Fibroblast of lung (primary cell): Measurements from ENCODE around the gene IL21R. TPM values are rescaled to one million over a fixed set of nuclear protein-coding genes. Genes with fewer than 3 reads are reported as not detected.

Experiments used
- DNase-seq, 2 donors: peaks; one replicate each; pipeline versions ENCODE4 v3.0.0 to v3.0.0-alpha.2; 2010; ENCODE audit warnings: low read depth in 2 of 2
- H2AFZ ChIP-seq: 2 replicates; pipeline ENCODE4 v1.5.1; 2012; ENCODE audit warnings: low read length, control low read depth, inconsistent platforms
- H3K27ac ChIP-seq: 2 replicates; pipeline ENCODE4 v1.5.1; 2011; ENCODE audit warnings: low read length, control low read depth; ENCODE audit not compliant: insufficient read depth
- H3K27me3 ChIP-seq: 2 replicates; pipeline ENCODE4 v1.5.1; 2011; ENCODE audit warnings: mild to moderate bottlenecking, low read length; ENCODE audit not compliant: control insufficient read depth, insufficient read depth
- H3K36me3 ChIP-seq: 2 replicates; pipeline ENCODE4 v1.5.1; 2011; ENCODE audit warnings: low read length; ENCODE audit not compliant: control insufficient read depth, insufficient read depth
- H3K4me1 ChIP-seq: 2 replicates; pipeline ENCODE4 v1.5.1; 2011; ENCODE audit warnings: low read length; ENCODE audit not compliant: control insufficient read depth, insufficient read depth; ENCODE audit errors: extremely low read depth
- H3K4me2 ChIP-seq: 2 replicates; pipeline ENCODE4 v1.5.1; 2011; ENCODE audit warnings: low read length, control low read depth; ENCODE audit not compliant: insufficient read depth; ENCODE audit errors: extremely low read depth
- H3K4me3 ChIP-seq, 4 experiments: fragments of 200-600 bp in 1 of 4; sonication (generic) in 1 of 4; replicated peaks in 1 of 4; 2 replicates each; pipeline ENCODE4 v1.5.1; 2011 to 2016; ENCODE audit warnings: low read length in 4 of 4, low read depth in 3 of 4, mild to moderate bottlenecking in 3 of 4, control low read depth in 2 of 4, inconsistent platforms in 1 of 4, mixed read lengths in 1 of 4; ENCODE audit not compliant: insufficient read depth in 1 of 4; ENCODE audit errors: control extremely low read depth in 1 of 4
- H3K79me2 ChIP-seq: 2 replicates; pipeline ENCODE4 v1.5.1; 2012; ENCODE audit warnings: mild to moderate bottlenecking, low read length, inconsistent platforms; ENCODE audit not compliant: control insufficient read depth, insufficient read depth
- H3K9ac ChIP-seq: 2 replicates; pipeline ENCODE4 v1.5.1; 2011; ENCODE audit warnings: mild to moderate bottlenecking, low read length, control low read depth; ENCODE audit not compliant: insufficient read depth
- H3K9me3 ChIP-seq: 2 replicates; pipeline ENCODE4 v1.5.1; 2012; ENCODE audit warnings: low read depth, low read length; ENCODE audit not compliant: control insufficient read depth, insufficient read depth
- H4K20me1 ChIP-seq: 2 replicates; pipeline ENCODE4 v1.5.1; 2011; ENCODE audit warnings: low read length; ENCODE audit not compliant: control insufficient read depth, insufficient read depth; ENCODE audit errors: extremely low read depth
- EZH2 ChIP-seq: IDR thresholded peaks from 2 replicates; pipeline ENCODE4 v1.5.1; 2012; ENCODE audit warnings: low read length, control low read depth, mild to moderate bottlenecking; ENCODE audit errors: missing control alignments
- polyA plus RNA-seq, 2 donors: library from polyadenylated mRNA; depleted of rRNA in 1 of 2; stranded (reverse) in 1 of 2; unstranded in 1 of 2; fragments of >200 nt; gene quantifications; 2 replicates each; pipeline ENCODE4 v1.2.1, GENCODE V29; 2011 to 2012; ENCODE audit warnings: missing spikeins in 1 of 2
- total RNA-seq: library from RNA; depleted of rRNA; stranded (reverse); fragments of >200 nt; gene quantifications from 2 replicates; pipeline ENCODE4 v1.2.1, GENCODE V29; 2014
- TF ChIP-seq, protein P1 (sequence below), 2 donors: IDR thresholded peaks in 1 of 2; conservative IDR thresholded peaks in 1 of 2; 1 replicate in 1 of 2; 2 replicates in 1 of 2; pipeline ENCODE4 v1.5.1; 2011 to 2012; ENCODE audit warnings: low read length in 2 of 2, control low read depth in 1 of 2, inconsistent platforms in 1 of 2, low read depth in 1 of 2, mild to moderate bottlenecking in 1 of 2

The IL21R gene
- total and polyA plus RNA-seq, 2 donors (not counting 1 experiment from before 2014, with no cell fraction given) = 0.95 to 7.4 TPM

- Histone ChIP-seq H4K20me1 (no peaks in the 10 kb centered on the region), H2AFZ (no peak overlapping the region), H3K9me3 (no peaks in the 10 kb centered on the region), H3K36me3 (peaks cover 31% of the 10 kb centered on the region), H3K27me3 (no peaks in the 10 kb centered on the region), H3K4me2 (no peak overlapping the region), H3K27ac (no peak overlapping the region), H3K79me2 (no peaks in the 10 kb centered on the region), H3K4me1 (peaks cover 2% of the 10 kb centered on the region), H3K9ac (no peak overlapping the region), H3K4me3 (no peak overlapping the region)
- no peak for DNase-seq
- TF ChIP-seq EZH2 = no peak
- TF ChIP-seq, protein P1, sequence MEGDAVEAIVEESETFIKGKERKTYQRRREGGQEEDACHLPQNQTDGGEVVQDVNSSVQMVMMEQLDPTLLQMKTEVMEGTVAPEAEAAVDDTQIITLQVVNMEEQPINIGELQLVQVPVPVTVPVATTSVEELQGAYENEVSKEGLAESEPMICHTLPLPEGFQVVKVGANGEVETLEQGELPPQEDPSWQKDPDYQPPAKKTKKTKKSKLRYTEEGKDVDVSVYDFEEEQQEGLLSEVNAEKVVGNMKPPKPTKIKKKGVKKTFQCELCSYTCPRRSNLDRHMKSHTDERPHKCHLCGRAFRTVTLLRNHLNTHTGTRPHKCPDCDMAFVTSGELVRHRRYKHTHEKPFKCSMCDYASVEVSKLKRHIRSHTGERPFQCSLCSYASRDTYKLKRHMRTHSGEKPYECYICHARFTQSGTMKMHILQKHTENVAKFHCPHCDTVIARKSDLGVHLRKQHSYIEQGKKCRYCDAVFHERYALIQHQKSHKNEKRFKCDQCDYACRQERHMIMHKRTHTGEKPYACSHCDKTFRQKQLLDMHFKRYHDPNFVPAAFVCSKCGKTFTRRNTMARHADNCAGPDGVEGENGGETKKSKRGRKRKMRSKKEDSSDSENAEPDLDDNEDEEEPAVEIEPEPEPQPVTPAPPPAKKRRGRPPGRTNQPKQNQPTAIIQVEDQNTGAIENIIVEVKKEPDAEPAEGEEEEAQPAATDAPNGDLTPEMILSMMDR (conservative IDR thresholded peaks at IDR 0.05 in 1 of 2, IDR thresholded peaks at IDR 0.05 in 1 of 2; ENCODE audit: low read depth in 1 of 2, low read length in 2 of 2) = no peak
These were observed 97.1 kb downstream of the IL21R start for GRCh38 chr16:27498916-27499658.

- H3K9ac ChIP-seq = no peak overlapping the region
- no peak for DNase-seq
- TF ChIP-seq, protein P1 (conservative IDR thresholded peaks at IDR 0.05 in 1 of 2, IDR thresholded peaks at IDR 0.05 in 1 of 2; ENCODE audit: low read depth in 1 of 2, low read length in 2 of 2) = no peak
- TF ChIP-seq EZH2 = no peak
- no peak overlapping the region for H3K4me2 ChIP-seq
- H3K79me2 ChIP-seq = no peaks in the 10 kb centered on the region
- peaks cover under 1% of the 10 kb centered on the region for H3K4me1 ChIP-seq
- no peak overlapping the region for H3K4me3 ChIP-seq
- H3K36me3 ChIP-seq = peaks cover 30% of the 10 kb centered on the region
- H2AFZ ChIP-seq = no peak overlapping the region
- no peaks in the 10 kb centered on the region for H4K20me1 ChIP-seq
- H3K27ac ChIP-seq = no peak overlapping the region
- H3K27me3 ChIP-seq = no peaks in the 10 kb centered on the region
- H3K9me3 ChIP-seq = no peaks in the 10 kb centered on the region
These were observed 97.7 kb downstream of the IL21R start for GRCh38 chr16:27499659-27500055.

DNA sequence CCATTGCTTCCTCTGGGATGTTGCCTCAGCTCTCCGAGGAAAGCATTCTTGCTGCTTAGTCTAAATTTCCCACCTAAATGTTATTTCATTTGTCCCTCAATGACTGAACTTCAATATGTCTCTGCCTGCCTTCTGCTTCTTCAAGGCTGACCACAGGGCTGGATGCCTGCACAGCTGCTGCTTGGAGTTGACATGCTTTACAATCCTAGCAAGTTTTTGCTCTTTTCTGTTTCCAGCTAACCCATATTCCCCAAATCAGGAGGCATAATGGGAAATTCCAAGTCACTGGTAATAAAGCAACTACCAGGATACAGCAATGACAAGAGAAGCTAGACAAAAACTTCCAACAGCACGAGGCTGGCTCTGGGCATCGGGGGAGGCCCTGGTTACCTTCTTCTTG lies 98.8 kb downstream of the IL21R start:
- no peak overlapping the region for H3K9ac ChIP-seq
- no peaks in the 10 kb centered on the region for H3K9me3 ChIP-seq
- H3K36me3 ChIP-seq = peaks cover 32% of the 10 kb centered on the region
- no peak for TF ChIP-seq EZH2
- TF ChIP-seq, protein P1 (conservative IDR thresholded peaks at IDR 0.05 in 1 of 2, IDR thresholded peaks at IDR 0.05 in 1 of 2; ENCODE audit: low read depth in 1 of 2, low read length in 2 of 2) = no peak
- no peaks in the 10 kb centered on the region for H4K20me1 ChIP-seq
- no peaks in the 10 kb centered on the region for H3K79me2 ChIP-seq
- no peak overlapping the region for H3K4me2 ChIP-seq
- no peak overlapping the region for H2AFZ ChIP-seq
- no peak overlapping the region for H3K27ac ChIP-seq
- H3K4me1 ChIP-seq = no peaks in the 10 kb centered on the region
- DNase-seq = peak in 1 of 2 donors; percentile 32
- H3K27me3 ChIP-seq = no peaks in the 10 kb centered on the region
- no peak overlapping the region for H3K4me3 ChIP-seq

Other genes with a start within 250 kb of the IL21R start
- gene KDM8, start 198.6 kb upstream of the IL21R start, total RNA-seq = 1.8 and 3.6 TPM in 2 replicates
- 2.0 and 2.9 TPM in 2 replicates for gene KDM8, start 198.6 kb upstream of the IL21R start, polyA plus RNA-seq
- 124 and 142 TPM in 2 replicates for gene NSMCE1, start 133.4 kb upstream of the IL21R start, total RNA-seq
- 48.8 and 62.3 TPM in 2 replicates for gene NSMCE1, start 133.4 kb upstream of the IL21R start, polyA plus RNA-seq
- 21.1 and 23.6 TPM in 2 replicates for gene IL4R, start 88.2 kb upstream of the IL21R start, total RNA-seq
- gene IL4R, start 88.2 kb upstream of the IL21R start, polyA plus RNA-seq = 17.1 and 25.5 TPM in 2 replicates
- 61.6 and 75.3 TPM in 2 replicates for gene GTF3C1, start 147.7 kb downstream of the IL21R start, total RNA-seq
- 20.1 and 34.1 TPM in 2 replicates for gene GTF3C1, start 147.7 kb downstream of the IL21R start, polyA plus RNA-seq
- 16.9 and 22.8 TPM in 2 replicates for gene KATNIP, start 148.0 kb downstream of the IL21R start, total RNA-seq
- gene KATNIP, start 148.0 kb downstream of the IL21R start, polyA plus RNA-seq = 11.4 and 14.6 TPM in 2 replicates